HFFc6 (cell line): ENCODE measurements around the gene INPP4B. TPM values are rescaled to one million over a fixed set of nuclear protein-coding genes. Genes with fewer than 3 reads are reported as not detected.

Experiments
- DNase-seq: peaks from one replicate; pipeline ENCODE4 v3.0.0-alpha.2; 2018
- H3K27ac Mint-ChIP-seq: 2 replicates; pipeline ENCODE4 v1.8.0; 2020; ENCODE audit warnings: mild to moderate bottlenecking, mixed read lengths
- H3K27me3 Mint-ChIP-seq: 2 replicates; pipeline ENCODE4 v1.8.0; 2021; ENCODE audit warnings: mild to moderate bottlenecking, moderate library complexity, mixed read lengths; ENCODE audit not compliant: insufficient read depth
- H3K36me3 Mint-ChIP-seq: 2 replicates; pipeline ENCODE4 v1.8.0; 2021; ENCODE audit warnings: low read depth, mixed read lengths
- H3K4me1 Mint-ChIP-seq: 2 replicates; pipeline ENCODE4 v1.8.0; 2020; ENCODE audit warnings: low read depth, mixed read lengths
- H3K4me3 Mint-ChIP-seq: 2 replicates; pipeline ENCODE4 v1.8.0; 2020; ENCODE audit warnings: mild to moderate bottlenecking, moderate library complexity, mixed read lengths
- H3K9me3 Mint-ChIP-seq: 2 replicates; pipeline ENCODE4 v1.8.0; 2020; ENCODE audit warnings: mild to moderate bottlenecking, mixed read lengths
- total RNA-seq, 6 experiments: library from RNA; stranded (reverse); fragmentation: NEBNext Ultra II Directional; extraction: Animal tissue kit (Norgen Biotek cat#: 25700); gene quantifications; 2 replicates in 1 of 6; 3 replicates in 5 of 6; pipeline ENCODE4 v1.2.3, GENCODE V29; 2021
- TF ChIP-seq, protein P1 (sequence below): fragments of 200-600 bp; sonication (generic); IDR thresholded peaks from 2 replicates; pipeline ENCODE4 v1.5.0; 2021; ENCODE audit warnings: antibody characterized with exemption, mild to moderate bottlenecking

INPP4B gene
- total RNA-seq, 6 experiments from 2014 or later, result 36.1 to 48.9 (median 40.1) TPM

DNA sequence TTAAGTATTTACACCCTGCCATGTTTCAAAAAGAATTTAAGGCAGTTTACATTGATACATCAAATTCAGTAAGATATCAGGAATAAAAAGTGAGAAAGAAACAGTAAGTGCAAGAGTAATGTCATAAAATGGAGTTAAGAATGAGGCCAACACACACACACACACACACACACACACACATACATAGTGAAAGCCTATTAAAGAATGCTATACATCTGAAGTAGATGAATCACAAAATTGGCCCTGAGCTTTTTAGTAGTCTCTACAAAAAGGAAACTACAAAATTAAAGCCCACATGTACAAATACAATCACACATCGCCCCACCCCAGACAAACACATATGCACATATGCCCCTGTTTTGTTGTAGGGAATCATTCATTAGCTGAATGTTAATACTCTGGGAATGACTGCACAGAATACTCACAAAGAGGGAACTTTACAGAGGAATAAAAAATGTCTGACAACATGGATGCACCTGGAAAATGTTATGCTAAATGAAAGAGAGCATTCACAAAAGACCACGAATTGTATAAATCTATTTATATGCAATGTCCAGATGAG lies 780.9 kb downstream of the INPP4B start:
- Mint-ChIP-seq H3K27ac (peak overlapping the region; percentile 4; the same call in 1 of the 2 replicates), H3K4me3 (no peak overlapping the region), H3K9me3 (peaks cover 30% of the 10 kb centered on the region), H3K4me1 (peaks cover 10% of the 10 kb centered on the region), H3K36me3 (peaks cover 55% of the 10 kb centered on the region), H3K27me3 (no peaks in the 10 kb centered on the region)
- peak; percentile 10 for DNase-seq
- TF ChIP-seq, protein P1, sequence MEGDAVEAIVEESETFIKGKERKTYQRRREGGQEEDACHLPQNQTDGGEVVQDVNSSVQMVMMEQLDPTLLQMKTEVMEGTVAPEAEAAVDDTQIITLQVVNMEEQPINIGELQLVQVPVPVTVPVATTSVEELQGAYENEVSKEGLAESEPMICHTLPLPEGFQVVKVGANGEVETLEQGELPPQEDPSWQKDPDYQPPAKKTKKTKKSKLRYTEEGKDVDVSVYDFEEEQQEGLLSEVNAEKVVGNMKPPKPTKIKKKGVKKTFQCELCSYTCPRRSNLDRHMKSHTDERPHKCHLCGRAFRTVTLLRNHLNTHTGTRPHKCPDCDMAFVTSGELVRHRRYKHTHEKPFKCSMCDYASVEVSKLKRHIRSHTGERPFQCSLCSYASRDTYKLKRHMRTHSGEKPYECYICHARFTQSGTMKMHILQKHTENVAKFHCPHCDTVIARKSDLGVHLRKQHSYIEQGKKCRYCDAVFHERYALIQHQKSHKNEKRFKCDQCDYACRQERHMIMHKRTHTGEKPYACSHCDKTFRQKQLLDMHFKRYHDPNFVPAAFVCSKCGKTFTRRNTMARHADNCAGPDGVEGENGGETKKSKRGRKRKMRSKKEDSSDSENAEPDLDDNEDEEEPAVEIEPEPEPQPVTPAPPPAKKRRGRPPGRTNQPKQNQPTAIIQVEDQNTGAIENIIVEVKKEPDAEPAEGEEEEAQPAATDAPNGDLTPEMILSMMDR, result no peak

DNA sequence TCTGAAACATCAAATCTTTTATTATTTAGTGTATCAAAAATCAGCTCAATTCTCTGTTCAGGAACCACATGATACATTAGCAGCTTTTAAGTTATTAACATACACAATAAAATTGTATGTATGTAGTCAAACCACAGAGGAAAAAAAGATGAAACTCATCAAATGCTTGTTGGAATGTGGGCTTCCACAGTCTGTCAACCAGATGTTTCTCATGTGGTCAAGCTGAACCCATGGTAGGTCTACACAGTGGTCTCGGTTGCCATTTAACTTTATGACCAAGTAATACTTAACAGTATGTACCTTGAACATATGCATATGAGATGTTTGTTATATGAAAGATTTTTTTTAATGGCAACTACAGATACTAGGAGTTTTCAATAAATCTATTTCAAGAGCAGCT lies 781.9 kb downstream of the INPP4B start:
- peaks cover 10% of the 10 kb centered on the region for H3K4me1 Mint-ChIP-seq
- peaks cover 45% of the 10 kb centered on the region for H3K36me3 Mint-ChIP-seq
- no peak for DNase-seq
- no peaks in the 10 kb centered on the region for H3K27me3 Mint-ChIP-seq
- no peak overlapping the region for H3K27ac Mint-ChIP-seq
- no peak overlapping the region for H3K4me3 Mint-ChIP-seq
- peaks cover 21% of the 10 kb centered on the region for H3K9me3 Mint-ChIP-seq
- TF ChIP-seq, protein P1, result no peak

DNA sequence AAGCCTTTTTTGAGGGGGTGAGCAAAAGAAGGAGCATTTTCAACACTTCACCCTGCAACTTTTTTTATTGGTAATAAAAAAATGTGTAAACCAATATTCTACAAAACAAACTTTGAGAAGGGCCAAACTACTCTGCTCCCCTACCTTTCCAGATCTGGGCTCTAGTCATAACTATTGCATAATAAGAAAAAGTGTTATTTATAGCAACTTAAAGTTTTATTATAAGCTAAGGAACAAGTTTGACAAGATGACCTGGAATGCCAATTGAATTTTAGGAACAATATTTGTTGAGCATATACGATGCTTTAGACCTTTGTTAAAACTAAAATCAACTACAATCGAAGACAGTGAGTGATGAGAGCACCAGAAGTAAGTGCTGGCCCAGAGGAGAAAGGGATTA lies 800.1 kb downstream of the INPP4B start:
- H3K36me3 Mint-ChIP-seq, result peaks cover 24% of the 10 kb centered on the region
- TF ChIP-seq, protein P1, result no peak
- H3K4me1 Mint-ChIP-seq, result peaks cover 46% of the 10 kb centered on the region
- DNase-seq, result no peak
- no peaks in the 10 kb centered on the region for H3K9me3 Mint-ChIP-seq
- no peaks in the 10 kb centered on the region; the same call in 1 of the 2 replicates for H3K27me3 Mint-ChIP-seq
- H3K4me3 Mint-ChIP-seq, result no peak overlapping the region
- no peak overlapping the region for H3K27ac Mint-ChIP-seq

DNA sequence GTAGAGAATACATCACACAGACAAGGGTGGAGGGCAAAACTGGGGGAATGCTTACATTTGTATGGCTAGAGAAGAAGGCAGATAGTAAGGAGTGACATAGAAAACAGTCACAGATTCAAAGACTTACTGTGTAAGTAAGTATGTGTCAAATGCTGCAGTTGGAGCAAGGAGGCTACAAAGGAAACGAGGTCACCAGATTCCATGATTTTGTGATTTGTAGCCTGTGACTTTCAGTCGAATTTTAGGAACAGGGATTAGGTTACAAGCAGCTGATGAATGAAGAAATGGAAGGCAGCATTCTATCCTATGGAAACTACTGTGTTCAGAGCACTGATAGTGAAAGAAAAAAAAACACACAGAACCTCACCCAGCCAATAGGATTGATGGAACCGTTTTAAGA lies 801.8 kb downstream of the INPP4B start:
- Mint-ChIP-seq H3K27ac (peak overlapping the region; percentile 92), H3K9me3 (no peaks in the 10 kb centered on the region), H3K27me3 (no peaks in the 10 kb centered on the region; the same call in 1 of the 2 replicates), H3K4me3 (peak overlapping the region; percentile 69), H3K36me3 (peaks cover 24% of the 10 kb centered on the region), H3K4me1 (peaks cover 56% of the 10 kb centered on the region)
- TF ChIP-seq, protein P1, result no peak
- peak; percentile 8 for DNase-seq

DNA sequence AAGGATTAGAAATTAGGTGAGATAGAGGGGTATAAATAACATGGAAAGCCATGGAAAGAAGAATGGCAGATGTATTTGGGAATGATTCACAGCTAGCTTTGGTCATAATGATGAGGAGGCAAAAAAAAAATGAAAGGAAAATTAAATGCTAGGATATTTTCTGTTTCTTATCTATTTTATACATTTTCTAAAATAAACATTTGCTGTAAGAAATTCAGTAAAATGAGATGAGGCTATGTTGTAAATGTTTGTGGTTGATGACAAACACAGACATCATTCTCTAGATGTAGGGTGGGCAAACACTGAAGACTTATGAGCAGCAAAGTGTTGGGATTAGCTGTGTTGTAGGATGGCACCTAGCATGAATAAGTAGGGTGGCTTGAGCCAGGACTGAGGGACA lies 802.6 kb downstream of the INPP4B start:
- H3K36me3 Mint-ChIP-seq, result peaks cover 22% of the 10 kb centered on the region
- H3K9me3 Mint-ChIP-seq, result no peaks in the 10 kb centered on the region
- TF ChIP-seq, protein P1, result no peak
- DNase-seq, result peak; percentile 68
- H3K4me1 Mint-ChIP-seq, result peaks cover 64% of the 10 kb centered on the region
- no peaks in the 10 kb centered on the region; the same call in 1 of the 2 replicates for H3K27me3 Mint-ChIP-seq
- peak overlapping the region; percentile 69 for H3K4me3 Mint-ChIP-seq
- peak overlapping the region; percentile 92 for H3K27ac Mint-ChIP-seq
